Stimulated activated CD4-positive, alpha-beta T cell treated with anti-CD3 and anti-CD28 coated beads, Interleukin-4, amount 100 ng/mL, for 24 hours (primary cell): ENCODE results near the gene SMYD3.

Experiments
- DNase-seq: peaks from one replicate; pipeline ENCODE4 v3.0.0-alpha.2; 2020

The SMYD3 gene

GRCh38 chr1:246506674-246507481 is at the start of gene SMYD3:
Gene SMYD3 (minus strand): TSS chr1:246507279.
- peak; percentile 82 for DNase-seq

DNA sequence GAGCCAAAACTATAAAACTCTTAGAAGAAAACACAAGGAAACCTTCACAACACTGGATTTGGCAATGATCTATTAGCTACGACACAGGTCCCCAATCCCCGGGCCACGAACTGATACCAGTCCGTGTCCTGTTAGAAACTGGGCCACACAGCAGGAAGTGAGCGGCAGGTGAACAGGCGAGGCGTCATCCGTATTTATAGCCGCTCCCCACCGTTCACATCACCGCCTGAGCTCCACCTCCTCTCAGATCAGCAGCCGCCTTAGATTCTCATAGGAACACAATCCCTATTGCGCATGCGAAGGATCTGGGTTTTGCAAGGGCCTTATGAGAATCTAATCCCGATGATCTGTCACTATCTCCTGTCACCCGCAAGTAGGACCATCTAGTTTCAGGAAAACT is 47.1 kb upstream of the SMYD3 start:
- no peak for DNase-seq

GRCh38 chr1:246552110-246552509 is 45.0 kb upstream of the SMYD3 start:
- no peak for DNase-seq

DNA sequence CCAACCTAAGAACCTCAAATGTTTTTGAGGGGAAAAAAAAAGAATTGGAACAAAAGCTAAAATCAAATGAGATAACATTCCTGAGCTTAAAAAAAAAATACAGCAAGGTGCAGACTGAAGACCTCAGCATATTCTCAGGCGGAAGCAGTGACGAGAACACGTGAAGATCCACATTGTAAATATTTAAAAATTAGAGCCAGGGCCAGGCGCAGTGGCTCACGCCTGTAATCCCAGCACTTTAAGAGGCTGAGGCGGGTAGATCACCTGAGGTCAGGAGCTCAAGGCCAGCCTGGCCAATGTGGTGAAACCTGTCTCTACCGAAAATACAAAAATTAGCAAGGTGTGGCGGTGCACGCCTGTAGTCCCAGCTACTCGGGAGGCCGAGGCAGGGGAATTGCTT is 43.3 kb upstream of the SMYD3 start:
- DNase-seq: no peak

DNA sequence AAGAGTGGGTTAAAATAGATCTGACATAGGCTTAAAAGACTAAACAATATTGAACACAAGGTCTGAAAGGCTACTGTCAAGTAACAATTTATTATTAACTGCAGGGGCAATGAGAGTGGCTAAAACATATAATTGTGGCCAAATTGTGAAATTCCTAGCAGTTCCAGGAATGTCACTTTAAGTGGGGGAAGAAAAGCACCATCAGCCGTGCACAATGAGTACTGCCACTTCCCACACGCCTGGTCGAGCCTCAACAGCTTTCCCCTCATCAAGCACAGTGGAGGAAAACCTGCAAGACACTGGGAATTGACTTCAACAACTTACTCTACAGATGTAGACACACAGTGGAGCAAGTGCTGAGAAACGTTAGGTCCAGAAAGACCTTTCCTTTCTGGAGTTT is 42.6 kb upstream of the SMYD3 start:
- no peak for DNase-seq

- DNase-seq: no peak
These were observed 36.9 kb upstream of the SMYD3 start for GRCh38 chr1:246544001-246544400.

DNA sequence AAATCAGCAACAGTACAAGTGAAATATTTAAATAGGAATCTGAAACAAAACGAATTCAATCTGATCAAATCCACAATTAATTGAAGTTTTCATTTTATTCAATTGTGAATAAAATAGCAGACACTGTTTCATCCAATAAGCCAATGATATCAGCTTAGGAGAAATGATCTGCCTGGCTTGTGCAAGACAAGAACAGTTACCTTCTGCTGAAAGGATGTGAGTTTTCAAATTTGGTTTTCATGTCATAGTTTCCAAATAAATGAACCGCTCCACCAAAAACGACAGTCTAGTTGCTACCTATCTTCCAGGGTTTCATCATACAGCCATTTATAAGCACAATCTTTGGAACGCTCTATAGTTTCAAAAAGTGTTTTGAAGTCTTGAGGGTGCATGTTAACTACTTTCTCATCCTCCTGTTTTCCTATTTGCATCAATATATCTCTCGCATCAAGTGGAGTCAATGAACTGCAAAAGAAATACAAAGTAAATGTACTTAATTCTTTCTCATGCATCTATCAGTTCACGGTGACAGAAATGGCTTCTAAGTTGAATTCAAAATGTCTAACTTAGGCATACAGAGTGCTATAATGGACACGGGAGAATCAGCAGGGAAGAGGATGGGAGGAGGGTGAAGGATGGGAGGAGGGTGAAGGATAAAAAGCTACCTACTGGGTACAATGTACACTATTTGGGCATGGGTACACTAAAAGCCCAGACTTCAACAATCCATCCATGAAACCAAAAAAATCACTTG is 33.8 kb upstream of the SMYD3 start:
- no peak for DNase-seq

- no peak for DNase-seq
These were observed 30.8 kb upstream of the SMYD3 start for GRCh38 chr1:246537887-246538286.

DNA sequence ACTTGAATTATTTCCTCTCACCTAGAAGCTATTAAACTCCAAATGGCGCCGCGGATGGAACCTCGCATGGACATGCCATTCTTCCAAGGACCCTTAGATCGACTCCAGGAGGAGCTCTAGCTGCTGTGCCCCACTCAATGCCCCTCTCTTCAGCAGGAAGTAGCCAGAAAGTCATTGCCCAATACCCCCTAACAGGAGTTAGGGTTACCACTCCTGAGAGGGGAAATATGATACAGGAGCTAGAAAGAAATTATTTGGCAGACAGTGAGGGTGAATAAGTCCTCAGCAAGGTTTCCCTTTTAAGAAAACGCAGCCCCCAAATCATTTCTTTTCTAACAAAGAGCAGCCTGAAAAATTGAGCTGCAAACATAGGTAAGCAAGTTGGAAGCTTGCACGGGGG is 30.4 kb upstream of the SMYD3 start:
- DNase-seq: no peak

DNA sequence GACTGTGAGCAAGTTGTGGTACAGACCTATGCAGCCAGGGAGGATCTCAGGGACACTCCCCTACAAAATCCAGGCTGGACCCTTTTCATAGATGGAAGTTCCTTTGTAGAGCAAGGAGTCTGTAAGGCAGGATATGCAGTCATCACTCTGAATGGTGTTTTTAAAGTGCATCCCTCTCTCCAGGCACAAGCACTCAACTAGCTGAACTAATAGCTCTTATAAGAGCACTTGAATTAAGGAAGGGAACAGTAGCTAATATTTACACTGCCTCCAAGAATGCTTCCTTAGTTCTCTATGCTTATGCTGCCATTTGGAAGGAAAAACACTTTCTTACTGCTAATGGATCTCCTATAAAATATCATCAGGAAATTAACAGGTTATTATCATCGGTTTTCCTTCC is 27.0 kb upstream of the SMYD3 start:
- DNase-seq: no peak

DNA sequence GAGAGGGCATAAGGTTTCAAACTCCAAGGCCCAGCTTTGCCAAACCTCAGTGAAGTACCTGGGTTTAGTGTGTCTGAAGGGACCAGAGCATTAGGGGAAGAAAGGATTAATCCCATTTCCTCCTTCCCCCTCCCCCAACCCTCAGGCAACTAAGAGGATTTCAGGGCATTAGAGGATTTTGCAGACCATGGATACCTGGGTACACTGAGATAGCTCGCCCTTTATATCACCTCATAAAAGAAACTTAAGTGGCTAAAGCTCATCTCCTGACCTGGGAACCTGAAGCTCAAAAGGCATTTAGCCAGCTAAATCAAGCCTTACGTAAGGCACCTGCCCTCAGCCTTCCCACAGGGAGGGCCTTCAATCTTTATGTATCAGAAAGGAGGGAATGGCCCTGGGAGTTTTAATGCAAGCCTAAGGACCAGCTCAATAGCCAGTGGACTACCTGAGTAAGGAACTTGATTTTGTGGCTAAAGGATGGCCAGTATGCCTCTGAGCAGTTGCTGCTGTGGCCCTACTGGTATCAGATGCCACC is 26.4 kb upstream of the SMYD3 start:
- no peak for DNase-seq

GRCh38 chr1:246532519-246532918 is 25.4 kb upstream of the SMYD3 start:
- no peak for DNase-seq

DNA sequence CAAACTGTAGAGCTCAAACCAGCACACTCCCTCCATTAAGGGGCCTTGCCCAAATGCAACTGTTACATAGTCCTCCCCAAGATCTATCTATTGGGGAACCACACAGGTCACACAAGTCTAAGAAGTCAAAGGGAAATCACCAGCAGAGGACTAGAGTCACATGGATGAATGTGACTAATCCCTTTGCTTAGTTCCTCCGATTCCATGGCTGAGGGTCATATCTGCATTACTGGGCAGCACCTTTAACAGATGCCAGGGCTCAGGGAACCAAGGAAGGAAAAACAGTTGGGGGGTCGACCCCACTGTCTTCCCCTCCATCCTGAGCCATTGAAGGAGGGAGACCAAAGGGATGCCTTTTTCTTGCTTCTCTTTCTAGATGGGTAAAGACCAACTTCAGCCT is 23.4 kb upstream of the SMYD3 start:
- DNase-seq: no peak

DNA sequence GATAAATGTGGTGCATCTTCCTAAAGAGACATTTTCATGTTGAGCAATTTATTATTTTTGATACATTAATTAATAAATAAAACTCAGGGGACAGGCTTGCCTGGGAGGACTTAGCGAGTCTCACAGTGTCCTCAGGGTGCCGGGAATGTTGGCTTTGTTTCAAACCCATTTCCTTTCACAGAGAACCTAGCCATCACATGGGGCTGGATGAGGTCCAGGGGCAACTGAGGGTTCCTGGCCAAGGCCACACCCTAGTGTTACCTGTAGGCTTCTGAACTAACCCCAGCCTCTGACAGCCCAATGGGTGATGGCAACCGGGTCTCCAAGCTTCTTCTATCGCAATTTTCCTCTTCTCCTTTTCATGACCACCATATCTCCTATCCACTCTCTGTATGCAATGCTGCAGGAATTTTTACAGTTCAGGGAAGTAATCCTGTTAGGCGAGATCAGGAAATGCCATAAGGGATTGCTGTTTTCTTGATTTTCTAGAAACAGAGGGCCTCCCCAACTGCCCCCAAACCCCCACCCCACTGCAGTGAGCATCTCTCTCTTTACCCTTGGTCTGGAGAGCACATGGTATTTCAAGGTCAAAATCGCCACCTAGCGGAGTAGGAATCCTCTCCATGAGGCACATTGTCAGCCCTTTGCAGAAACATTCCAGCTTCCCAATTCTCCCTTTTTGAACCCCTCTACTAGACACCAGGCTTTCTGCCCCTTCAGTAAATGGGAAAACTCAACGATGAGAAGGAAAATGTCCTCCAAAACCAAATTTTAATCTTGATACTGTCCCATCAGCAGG is 22.1 kb upstream of the SMYD3 start:
- no peak for DNase-seq

- DNase-seq: no peak
These were observed 20.5 kb upstream of the SMYD3 start for GRCh38 chr1:246527402-246528088.

- DNase-seq: no peak
These were observed 19.8 kb upstream of the SMYD3 start for GRCh38 chr1:246526915-246527314.

DNA sequence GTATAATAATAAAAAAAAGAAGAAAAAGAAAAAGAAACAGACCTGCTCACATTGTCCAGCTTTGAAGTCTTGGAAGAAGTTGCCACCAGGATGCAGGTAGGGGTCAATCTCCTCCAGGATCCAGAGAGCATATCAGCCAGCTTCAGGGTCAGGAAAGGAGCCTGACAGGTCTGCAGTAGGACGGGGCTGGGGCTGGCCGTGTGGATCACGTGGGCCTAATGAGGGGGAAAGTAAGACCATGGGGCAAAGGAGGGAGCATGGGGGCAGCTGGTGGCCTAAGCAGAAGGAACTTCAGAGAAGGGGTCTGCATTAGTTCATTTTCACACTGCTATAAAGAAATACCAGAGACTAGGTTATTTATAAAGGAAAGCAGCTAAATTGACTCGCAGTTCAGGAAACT is 19.3 kb upstream of the SMYD3 start:
- DNase-seq: no peak

- DNase-seq: no peak
These were observed 12.4 kb upstream of the SMYD3 start for GRCh38 chr1:246519514-246519913.

- DNase-seq: no peak
These were observed 11.6 kb upstream of the SMYD3 start for GRCh38 chr1:246518456-246519205.

GRCh38 chr1:246517391-246517790 is 10.3 kb upstream of the SMYD3 start:
- DNase-seq: no peak

- DNase-seq: no peak
These were observed 9.0 kb upstream of the SMYD3 start for GRCh38 chr1:246516126-246516525.
